A673 (cell line): Measurements from ENCODE around the gene HSD11B1.

Source experiments
- EZH2 ChIP-seq: fragments of 200-600 bp; sonication (generic); IDR thresholded peaks from 2 replicates; pipeline ENCODE4 v1.6.1; 2017; ENCODE audit warnings: borderline replicate concordance, low read depth, mild to moderate bottlenecking, mixed read lengths, antibody characterized with exemption, low read length; ENCODE audit not compliant: poor library complexity, severe bottlenecking
- TF ChIP-seq, protein P1 (sequence below): fragments of 300-800, 200-600 bp; sonication (generic); conservative IDR thresholded peaks from 2 replicates; pipeline ENCODE4 v1.5.1; 2017; ENCODE audit warnings: low read depth, mild to moderate bottlenecking, antibody characterized with exemption, low read length, moderate library complexity, mixed read lengths

GRCh38 chr1:209767096-209767495, 62.5 kb downstream of the HSD11B1 start:
- TF ChIP-seq, protein P1, sequence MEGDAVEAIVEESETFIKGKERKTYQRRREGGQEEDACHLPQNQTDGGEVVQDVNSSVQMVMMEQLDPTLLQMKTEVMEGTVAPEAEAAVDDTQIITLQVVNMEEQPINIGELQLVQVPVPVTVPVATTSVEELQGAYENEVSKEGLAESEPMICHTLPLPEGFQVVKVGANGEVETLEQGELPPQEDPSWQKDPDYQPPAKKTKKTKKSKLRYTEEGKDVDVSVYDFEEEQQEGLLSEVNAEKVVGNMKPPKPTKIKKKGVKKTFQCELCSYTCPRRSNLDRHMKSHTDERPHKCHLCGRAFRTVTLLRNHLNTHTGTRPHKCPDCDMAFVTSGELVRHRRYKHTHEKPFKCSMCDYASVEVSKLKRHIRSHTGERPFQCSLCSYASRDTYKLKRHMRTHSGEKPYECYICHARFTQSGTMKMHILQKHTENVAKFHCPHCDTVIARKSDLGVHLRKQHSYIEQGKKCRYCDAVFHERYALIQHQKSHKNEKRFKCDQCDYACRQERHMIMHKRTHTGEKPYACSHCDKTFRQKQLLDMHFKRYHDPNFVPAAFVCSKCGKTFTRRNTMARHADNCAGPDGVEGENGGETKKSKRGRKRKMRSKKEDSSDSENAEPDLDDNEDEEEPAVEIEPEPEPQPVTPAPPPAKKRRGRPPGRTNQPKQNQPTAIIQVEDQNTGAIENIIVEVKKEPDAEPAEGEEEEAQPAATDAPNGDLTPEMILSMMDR, result no peak
- no peak for TF ChIP-seq EZH2
